HG03469 (cell line): ENCODE data around the gene MAGI2.
"Not testable (repeated sequence)": the region's sequence is repeated elsewhere in the genome, so short reads cannot be mapped to it uniquely, and the experiment has no call there.

Experiments used
- ATAC-seq: cut with Tn5 transposase; IDR thresholded peaks from one replicate; pipeline ENCODE4 v1.9.1; 2021; ENCODE audit warnings: mild to moderate bottlenecking, moderate library complexity, moderate number of reproducible peaks; ENCODE audit not compliant: unreplicated experiment

Gene MAGI2

DNA sequence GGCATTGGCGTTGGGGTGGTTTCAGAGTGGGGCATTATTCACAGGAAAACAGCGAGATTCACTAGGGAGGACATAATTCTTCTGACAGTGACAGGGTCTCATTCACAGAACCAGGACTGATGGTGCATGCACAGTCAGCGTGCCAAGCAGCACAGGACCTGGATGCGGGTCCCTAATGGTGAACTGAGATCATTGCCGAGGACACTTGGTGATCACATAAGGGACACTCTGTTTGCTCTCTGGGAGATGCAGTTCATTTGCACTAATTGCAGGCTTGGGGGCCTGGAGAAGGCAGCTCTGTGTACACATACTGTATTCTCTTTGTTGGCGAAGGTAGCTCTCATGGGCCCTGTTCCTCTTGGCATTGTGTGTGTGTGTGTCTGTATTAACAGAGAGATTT is 938.8 kb downstream of the MAGI2 start:
- ATAC-seq, result no peak

DNA sequence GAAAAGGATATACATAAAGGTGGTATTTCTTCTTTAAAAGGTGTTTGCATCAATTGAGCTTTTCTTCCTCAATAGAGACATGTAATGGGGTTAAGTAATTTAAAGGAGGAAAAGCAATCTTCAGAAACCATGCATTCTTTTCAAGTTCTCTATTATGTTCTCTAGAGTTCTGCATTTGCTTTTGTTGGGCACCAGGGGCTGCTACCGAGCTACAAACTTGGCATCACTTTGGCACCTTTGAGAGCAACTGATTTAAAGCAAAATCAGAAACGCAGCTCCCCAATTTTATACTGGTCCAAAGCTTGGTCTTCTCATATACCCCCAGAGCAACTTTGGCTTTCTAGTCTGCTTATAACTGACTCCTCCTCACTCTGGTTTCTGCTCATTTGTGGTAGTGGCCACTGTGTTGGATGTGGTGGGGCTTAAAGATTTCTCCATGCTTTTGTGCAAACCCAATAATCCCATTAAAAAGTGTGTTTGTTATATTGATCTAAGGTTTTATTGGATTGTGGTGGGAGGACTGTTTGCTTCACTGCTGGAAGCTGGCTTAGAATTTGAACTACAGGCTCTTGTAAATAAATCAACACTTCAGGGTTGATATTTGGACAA is 942.8 kb downstream of the MAGI2 start:
- ATAC-seq, result no peak

DNA sequence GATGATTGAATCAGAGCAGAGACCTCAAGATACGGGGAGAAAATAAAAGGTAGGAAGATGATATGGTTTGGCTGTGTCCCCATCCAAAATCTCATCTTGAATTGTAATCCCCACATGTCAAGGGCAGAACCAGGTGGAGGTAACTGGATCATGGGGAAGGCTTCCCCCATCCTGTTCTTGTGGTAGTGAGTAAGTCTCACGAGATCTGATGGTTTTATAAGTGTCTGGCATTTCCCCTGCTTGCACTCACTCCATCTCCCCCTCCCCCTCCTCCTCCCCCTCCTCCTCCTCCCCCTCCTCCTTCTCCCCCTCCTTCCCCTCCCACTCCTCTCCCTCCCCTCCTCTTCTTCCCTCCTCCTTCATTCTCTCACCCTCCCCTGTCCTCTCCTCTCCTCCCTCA is 950.2 kb downstream of the MAGI2 start:
- not testable (repeated sequence) for ATAC-seq

DNA sequence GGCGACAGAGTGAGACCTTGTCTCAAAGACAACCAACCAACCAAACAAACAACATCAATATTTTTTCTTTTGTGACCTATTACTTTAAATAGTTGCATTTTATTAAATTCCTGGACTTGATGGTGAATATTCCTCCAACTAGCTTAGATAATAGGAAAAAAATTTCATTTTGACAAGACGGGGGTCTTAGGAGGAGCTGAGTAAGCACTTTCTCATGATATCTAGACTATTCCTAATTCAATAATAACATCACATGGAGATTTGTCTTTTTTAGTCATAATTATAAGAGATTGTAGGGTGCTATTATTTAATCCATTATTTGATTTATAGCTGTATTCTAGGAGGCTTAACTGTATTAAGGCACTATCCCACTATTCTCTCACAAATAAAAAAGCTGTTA is 952.4 kb downstream of the MAGI2 start:
- no peak for ATAC-seq

DNA sequence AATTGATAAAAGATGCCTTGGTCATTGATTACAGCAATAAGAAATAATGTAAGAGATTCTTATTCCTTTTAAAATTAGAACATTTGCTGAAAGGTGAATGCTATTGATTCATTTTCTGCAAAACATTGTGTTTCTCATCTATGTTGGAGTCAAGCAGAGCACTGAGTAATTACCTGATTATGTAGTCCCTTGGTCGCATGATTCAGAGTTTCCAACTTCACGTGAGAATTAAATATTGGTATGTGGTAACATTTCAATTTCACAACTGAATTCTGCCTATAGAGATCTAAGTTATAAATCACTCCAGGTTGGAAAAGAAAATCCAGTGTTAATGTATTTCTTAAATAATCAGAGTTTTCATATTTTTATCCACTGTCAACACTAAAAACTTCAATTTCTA is 953.5 kb downstream of the MAGI2 start:
- ATAC-seq, result no peak

DNA sequence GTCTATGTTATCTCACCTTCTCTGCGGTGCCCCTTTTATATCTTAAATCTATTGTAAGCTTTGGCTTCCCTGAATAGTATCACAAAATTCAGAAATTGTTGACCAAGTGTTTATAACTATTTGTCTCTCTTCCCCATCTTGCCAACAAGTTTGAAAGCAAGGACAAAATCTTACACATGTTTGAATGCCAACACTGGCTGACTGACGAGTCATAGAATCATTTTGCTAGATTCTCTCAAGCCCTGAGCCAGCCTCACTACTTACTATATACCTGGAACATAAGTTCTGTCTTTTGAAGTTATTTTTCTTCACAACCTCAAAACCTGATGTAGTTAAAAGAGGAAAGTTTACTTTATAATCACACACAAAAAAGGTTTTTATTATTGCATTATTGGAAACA is 954.2 kb downstream of the MAGI2 start:
- ATAC-seq, result no peak

DNA sequence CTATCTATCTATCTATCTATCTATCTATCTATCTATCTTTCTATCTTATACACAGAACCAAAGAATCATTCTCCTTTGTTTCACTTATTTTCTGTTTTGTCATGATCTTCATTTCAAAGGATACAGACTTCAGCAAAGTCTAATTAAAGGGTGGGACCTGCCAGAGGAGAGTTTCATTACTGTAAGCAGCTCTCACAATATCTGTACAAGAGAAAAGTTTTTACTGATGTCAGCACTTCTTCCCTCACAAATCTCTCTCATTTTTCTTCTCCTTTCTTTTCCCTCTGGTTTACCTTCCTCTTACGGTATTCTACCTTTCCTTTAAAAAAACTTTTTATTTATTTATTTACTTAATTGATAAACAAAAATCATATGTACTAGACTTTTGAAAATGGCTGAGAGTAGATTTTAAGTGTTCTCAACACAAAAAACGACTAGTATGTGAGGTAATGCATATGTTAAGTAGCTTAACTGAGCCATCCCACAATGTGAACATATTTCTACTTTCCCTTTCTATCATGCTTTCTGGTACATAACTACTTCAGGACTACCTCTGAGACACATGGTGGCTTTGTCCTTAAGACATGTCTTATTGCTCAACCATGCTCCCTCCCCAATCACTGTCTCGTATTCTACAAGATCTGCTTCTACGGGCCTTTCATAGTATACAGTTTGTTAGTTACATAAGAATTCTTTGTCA is 955.6 kb downstream of the MAGI2 start:
- ATAC-seq, result no peak

DNA sequence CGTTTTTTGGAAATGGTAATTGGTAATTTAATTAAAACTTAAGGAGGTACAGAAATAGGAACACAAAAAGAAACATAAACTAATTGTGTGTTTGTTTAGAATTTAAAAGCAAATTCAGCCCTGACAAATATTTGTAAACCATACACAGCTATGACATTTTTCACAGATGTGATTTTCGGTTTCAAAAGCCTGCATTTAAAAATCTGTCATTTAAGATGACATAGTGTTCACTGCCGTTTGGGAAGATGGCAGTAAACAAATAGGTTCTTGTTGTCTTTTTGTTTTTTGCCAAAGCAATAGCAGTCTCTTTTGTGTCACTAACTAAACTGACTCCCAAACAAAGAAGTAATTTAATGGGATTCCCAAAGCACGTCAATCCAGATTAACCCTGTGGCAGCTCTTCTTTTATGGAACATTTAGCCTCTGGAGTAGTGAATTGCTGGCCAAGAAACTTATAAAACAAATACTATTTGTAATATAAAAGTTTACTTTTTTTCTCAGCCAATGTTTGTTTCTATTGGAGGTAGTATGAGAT is 957.3 kb downstream of the MAGI2 start:
- no peak for ATAC-seq

DNA sequence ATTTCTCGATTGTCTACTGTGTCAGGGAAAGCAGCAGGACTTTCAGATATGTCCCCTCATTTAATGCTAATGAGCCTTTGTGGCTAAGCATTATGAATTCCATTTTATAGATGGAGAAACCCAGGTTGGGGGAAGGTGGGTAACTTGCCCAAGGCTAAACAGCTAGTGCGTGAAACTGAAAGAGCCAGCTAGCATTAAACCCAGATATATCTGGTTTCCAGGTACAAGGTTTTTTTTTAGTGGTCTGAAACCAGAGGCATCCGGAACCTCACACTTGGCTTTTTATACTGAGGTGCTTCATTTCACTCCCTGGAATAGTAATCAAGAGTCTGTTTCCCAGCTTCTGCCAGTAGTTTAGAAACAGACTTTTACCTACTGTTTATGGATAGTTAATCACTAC is 960.1 kb downstream of the MAGI2 start:
- ATAC-seq, result no peak

DNA sequence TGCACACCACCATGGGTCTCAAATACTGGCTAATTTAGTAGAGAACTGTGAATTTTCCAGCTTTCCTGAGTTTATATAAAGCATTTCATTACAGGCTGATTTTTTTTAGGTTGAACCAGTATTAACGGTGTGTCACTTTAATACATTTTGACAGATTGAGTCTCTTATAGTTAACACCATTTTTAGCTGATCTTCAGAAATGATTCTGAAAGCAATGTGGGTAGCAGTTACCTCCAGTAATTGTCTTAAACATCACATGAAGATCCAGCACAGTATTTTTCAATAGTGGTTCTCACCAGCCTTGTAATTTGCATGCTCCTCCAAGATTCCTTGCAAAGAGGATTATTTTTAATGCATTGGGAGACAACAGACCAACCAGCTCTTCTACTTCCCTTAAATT is 961.3 kb downstream of the MAGI2 start:
- no peak for ATAC-seq

DNA sequence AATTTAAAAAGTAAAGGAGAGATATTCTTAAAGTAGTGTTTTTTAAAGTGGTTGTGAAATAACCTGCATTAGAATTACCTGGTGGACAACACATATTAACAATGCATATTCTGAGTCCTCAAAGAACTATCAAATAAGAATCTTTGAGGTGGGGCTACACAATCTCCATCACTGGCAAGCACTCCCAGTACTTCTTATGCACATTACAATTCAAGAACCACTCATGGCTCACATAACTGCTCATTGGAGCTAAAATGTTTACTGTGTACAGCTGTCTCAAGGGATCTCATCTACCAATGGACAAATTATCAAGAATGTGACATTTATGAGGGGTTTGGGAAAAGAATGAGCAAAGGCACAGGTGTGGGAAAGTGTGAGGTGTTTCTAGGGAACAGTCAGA is 962.9 kb downstream of the MAGI2 start:
- ATAC-seq, result no peak

DNA sequence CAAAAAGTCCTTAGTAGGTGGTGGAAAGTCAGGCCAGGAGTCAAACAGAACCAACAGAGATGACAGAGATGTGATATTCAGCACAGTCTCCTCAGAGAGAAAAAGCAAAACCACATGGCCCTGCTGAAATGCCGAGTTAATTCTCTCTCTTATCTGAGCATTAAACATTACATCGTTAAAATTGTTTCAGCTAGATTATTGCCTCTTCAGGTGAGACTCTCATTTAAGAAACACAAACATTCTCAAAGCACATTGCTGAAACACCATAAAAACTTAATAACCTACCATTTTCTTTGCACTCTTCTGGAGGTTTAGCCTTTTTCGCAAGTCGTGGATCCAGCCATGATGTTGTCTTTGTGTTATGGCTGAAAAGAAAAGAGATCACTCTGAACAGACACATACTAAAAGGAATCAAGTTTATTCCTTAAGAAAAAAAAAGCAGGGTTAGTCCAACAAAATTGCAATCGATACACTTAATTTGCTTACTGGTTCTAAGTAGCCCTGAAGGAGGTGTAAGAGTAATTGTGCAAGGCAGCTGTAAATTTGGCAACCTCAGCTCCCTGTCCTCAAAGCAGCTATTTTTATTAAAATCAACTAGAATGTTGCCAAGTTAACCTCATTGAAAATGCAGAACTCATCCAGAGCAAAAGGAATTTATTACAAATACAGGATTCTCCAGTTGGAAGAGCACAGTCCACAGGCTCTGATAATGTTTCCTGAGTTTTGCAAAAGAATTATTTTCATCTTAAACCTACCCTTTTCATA is 963.8 kb downstream of the MAGI2 start:
- no peak for ATAC-seq

DNA sequence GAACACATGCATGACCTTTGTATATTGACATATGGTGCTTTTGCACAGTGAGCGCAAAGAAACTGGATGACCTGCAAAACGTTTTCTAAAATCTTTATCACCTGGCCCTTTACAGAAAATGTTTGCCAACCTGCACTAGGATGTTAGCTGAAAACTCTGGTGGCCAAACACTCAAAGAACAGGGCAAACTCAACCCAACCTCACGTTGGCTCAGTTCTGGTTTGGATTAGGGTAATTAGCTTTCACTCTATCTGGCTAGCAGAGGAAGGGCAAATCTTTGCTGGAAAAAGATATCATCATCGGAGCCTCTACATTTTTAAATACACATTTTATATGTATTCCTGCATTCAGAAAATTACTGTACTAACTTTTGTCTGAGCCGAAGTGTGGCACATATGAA is 966.0 kb downstream of the MAGI2 start:
- ATAC-seq, result no peak

DNA sequence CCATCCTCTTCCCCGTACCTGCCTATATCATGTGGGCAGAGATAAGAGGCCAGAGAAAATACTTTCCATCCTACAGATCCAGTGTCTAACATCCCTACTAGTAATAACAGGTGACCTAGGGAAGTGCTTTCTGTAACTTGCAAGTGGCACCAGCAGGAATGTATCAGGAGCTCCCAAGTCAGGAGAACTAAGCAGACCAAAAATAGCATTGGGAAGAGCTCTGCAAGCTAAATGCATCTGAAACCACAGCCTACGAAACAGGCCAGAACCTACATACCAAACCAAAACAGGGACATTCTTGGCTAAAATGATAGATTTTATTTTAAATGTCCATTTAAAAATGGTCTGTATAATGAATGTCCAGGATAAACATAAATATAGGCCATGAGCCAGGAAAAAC is 974.1 kb downstream of the MAGI2 start:
- no peak for ATAC-seq

DNA sequence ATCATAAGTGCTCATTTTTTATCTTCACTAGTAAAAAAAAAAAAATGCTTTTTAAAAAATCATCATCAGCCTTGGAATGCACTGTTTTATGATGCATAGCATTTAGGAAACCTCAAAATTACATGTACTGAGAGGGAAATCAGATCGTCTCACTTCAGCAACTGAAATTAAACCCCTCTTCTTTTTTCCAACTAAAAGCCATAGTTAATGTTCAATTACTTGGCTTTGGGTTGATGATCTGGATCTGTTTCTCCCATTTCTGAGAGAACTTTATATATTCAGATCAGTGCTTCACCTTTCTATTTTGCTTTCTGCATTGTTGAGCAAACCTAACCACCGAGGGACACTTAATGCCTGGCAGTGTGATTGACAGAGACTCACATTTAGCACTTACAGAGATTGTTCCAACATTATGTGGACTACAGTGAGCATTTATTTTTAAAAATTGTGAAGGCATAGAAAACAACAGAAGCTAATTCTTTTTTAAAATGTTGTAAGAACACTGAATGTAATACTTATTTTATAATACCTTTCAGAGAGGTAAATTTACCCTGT is 976.5 kb downstream of the MAGI2 start:
- ATAC-seq, result no peak

DNA sequence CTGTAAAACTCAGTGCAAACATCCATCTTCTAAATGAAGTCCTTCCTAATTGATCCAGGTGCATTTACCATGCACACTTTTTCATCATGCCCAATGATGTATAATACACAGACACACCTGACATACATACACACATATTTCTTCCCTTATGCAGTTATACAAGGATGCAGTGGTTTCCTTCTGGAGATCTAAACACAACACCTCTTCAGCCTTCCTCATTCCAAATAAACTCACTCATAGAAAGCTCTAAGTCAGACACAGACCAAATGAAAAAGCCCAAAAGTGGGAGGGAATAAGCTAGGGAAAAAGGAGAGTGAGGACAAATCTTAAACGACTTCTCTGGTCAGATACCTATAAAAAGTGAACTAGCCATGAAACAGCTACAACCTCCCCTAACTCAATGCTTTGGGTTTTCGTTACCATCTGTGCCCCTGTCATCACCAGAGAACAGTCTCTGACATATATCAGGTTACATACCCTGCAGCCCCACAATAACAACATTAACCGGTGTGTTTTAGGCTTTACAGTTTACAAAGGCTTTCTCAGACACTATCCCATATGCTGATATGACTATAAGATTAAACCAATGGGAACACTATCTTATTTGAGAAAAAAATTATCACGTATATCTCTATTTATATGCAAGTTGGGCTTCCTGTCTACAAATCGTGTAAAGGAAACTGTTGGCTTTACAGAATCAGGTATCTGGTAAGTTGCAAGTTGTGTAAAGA is 979.7 kb downstream of the MAGI2 start:
- ATAC-seq, result no peak

DNA sequence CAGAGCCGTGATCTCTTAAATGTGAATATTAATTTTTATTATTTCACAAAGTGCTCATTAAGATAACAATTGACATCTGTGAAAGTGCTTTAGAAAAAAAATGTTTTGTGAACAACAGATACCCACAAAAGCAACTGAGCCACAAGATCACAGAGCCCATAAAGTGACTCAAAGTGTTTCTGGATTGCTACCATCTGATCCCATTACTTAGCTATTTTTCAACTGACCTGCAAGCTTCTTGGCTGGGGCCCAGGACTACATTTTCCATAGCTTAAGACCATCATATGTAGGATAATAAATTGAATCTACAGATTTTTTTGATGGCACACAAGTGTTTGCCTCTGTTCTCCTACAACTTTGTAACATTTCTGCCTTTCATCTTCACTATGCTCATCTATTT is 980.4 kb downstream of the MAGI2 start:
- no peak for ATAC-seq

DNA sequence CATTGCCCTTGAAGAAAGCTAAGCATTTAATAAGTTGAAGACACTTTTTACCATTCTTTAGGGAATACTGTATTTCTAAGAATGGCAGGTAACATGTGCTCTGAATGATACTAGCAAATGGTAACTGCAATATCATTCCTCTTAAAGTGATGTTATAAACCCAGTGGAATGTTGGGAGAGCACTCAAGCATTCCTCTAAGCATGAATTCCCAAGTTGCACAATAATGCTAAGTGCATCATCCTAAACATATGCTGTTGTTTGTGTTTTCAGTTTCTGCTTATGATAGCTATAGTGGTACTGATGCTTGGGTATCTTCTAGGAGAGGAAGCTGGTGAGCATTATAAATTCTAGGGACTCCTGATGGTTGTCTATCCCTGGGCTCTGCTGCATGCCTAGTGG is 980.9 kb downstream of the MAGI2 start:
- no peak for ATAC-seq

DNA sequence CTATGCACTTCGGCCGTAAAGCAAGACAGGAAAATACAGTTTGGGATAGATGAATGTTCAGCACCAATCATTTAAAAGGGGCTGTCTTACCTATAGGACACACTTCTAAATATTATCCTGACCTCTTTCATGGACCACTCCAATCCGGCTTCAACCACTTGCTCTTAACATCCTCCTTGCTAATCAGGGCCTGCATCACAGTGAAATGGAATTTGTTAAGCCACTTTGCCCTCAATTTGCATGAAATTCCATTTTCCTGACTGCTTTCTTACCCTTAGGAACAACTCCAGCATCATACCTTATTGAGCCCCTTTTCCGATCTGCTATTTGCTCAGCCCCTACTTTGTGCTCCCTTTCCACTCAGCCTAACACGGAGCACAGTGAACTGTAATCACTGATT is 987.6 kb downstream of the MAGI2 start:
- ATAC-seq, result no peak

DNA sequence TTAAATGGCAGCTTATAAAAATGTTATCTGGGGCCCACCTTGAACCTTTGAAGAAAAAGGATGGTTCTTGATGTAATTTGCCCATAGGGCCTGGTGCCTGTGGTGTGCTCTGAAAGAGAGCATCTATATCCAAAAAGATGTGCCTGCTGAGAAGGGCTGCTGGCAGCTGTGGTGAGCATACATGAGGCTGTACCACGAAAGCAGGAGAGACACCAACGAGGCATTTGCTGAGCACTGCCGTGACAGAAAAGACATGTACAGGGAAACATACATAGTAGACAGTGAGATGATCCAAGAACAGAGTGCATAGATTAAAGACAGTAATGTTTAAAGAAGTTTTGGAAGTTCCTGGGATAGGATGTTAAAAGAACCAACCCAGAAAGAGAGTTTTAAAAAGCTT is 990.4 kb downstream of the MAGI2 start:
- no peak for ATAC-seq

DNA sequence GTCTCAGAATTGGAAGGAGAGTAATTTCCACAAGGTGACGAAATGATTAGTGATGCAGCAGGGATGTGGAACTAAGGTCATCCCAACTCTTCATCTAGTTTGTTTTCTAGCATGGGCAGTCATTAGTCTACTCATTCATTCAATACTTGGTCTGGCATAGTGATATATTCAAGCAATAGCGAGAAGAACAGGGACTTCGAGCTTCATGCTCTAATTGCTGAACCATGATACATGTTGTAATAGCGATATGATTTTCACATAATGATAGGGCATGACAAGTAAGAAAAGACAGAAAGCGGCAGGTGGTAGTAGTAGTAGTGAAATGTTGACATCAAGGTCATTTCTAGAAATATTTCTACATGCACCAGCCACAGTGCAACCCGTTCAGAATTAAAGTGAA is 1002.8 kb downstream of the MAGI2 start:
- ATAC-seq, result no peak
